Epidermal melanocyte (primary cell): ENCODE results near the gene SLC9C2.

Source experiments
- DNase-seq: peaks from one replicate; pipeline ENCODE4 v3.0.0; 2011; ENCODE audit warnings: low spot score; ENCODE audit not compliant: insufficient read length

Gene SLC9C2

DNA sequence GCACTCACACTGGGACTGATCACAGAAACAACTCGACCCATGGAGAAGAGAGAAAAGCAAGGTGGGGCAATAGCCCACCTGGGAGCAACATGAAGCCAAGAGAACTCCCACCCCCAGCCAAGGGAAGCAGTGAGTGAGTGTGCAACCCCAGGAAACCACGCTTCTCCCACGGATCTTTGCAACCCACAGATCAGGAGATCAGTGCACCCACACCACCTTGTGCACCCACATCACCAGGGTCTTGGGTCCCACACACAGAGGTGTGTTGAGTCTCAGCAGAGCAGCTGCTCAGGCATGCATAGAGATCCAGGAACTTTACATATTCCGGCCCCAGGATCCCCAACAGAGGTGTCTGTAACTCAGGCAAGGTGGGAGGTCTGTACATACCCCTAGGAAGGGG is 143.0 kb downstream of the SLC9C2 start:
- no peak for DNase-seq

DNA sequence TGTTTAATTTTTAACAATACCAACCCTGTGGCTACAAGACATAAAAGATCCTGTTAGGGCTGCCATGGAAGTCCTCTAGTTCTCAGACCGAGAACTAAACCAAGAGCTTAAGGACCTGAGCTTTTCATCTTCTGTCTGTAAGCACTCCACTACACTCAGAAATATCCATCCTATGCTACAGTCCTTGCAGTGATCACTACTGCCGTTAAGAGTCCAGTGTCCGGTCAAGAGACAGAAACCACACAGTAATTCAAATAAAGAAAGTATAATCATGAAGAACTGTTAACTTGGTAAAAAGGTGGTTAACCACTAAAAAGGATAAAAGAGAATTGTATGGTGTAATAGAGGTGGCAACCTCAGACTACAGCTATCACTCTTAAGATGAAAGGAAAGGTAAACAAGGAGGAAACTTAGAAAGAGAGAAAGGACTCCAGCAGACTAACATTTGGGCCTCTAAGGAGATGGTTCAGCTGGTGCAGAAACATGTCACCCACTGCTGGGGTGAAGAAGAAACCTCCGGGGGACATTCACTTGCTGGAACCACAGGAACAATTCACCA is 147.8 kb downstream of the SLC9C2 start:
- DNase-seq = no peak

DNA sequence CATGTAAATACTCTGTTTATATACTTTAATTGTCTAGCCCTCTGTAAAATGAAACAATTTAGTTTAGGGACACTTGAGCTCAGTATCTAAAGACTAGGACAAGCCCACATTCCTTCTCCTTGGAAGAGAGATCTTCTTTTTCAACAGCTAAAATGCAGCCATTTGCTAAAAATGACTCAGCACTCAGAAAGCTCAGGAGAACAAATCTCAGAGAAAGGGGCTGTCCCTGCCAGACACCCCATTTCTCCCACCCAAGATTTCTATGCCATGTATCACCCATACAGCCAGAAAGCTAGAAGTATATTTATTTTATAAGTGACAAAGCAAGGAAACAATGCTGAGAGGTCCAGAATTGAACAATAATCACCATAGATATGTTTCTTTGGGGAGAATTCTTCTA is 148.9 kb downstream of the SLC9C2 start:
- no peak for DNase-seq

DNA sequence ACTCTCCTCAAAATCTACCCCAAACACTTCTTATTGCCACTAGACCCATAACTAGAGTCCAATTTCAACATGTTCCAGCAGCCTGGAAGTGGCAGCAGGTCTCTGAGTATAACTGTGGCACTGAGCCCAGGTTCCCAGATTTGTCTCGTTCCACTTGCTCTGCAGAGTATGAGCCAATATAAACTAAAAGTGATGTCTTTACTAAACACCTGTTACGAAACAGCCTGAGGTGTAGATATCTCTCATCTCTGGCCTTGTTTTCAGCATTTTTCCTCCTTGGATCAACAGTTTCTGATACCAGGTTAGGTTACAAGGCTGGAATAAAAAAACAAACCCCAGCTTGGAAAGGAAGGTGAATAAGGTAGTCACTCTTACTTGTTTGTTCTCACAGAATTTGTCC is 150.9 kb downstream of the SLC9C2 start:
- DNase-seq = no peak
